Uterus (tissue), 2 donors: ENCODE data around the gene PALD1.

Experiments
- CTCF ChIP-seq, 4 experiments: fragments of 200-600 bp in 2 of 4; fragments of 450-650 bp in 2 of 4; sonication (generic) in 2 of 4; IDR thresholded peaks; one replicate each; pipeline ENCODE4 v1.5.1; 2016 to 2019; ENCODE audit warnings: antibody characterized with exemption in 4 of 4, mild to moderate bottlenecking in 2 of 4, moderate library complexity in 1 of 4
- POLR2A ChIP-seq, 2 donors: fragments of 450-650 bp; IDR thresholded peaks; one replicate each; pipeline ENCODE4 v1.6.1; 2016; ENCODE audit warnings: antibody characterized with exemption in 2 of 2, mild to moderate bottlenecking in 1 of 2, moderate library complexity in 1 of 2

- TF ChIP-seq CTCF (IDR thresholded peaks at IDR 0.05), result no peak
- no peak for TF ChIP-seq POLR2A (IDR thresholded peaks at IDR 0.05)
These were observed 36.1 kb upstream of the PALD1 start for GRCh38 chr10:70442332-70442988.
